Prostate gland (tissue), 2 donors: ENCODE data around the gene FHOD3.

Experiments used
- POLR2A ChIP-seq: fragments of 450-650 bp; IDR thresholded peaks from one replicate; pipeline ENCODE4 v1.6.1; 2016; ENCODE audit warnings: antibody characterized with exemption, mild to moderate bottlenecking
- TF ChIP-seq, protein P1 (sequence below), 4 experiments: fragments of 200-600 bp in 2 of 4; fragments of 450-650 bp in 2 of 4; sonication (generic) in 2 of 4; IDR thresholded peaks; 1 replicate in 3 of 4; 2 replicates in 1 of 4; pipeline ENCODE4 v1.5.1; 2016 to 2019; ENCODE audit warnings: antibody characterized with exemption in 4 of 4, mild to moderate bottlenecking in 2 of 4, moderate library complexity in 2 of 4

- TF ChIP-seq, protein P1, sequence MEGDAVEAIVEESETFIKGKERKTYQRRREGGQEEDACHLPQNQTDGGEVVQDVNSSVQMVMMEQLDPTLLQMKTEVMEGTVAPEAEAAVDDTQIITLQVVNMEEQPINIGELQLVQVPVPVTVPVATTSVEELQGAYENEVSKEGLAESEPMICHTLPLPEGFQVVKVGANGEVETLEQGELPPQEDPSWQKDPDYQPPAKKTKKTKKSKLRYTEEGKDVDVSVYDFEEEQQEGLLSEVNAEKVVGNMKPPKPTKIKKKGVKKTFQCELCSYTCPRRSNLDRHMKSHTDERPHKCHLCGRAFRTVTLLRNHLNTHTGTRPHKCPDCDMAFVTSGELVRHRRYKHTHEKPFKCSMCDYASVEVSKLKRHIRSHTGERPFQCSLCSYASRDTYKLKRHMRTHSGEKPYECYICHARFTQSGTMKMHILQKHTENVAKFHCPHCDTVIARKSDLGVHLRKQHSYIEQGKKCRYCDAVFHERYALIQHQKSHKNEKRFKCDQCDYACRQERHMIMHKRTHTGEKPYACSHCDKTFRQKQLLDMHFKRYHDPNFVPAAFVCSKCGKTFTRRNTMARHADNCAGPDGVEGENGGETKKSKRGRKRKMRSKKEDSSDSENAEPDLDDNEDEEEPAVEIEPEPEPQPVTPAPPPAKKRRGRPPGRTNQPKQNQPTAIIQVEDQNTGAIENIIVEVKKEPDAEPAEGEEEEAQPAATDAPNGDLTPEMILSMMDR (IDR thresholded peaks at IDR 0.05), result no peak
- no peak for TF ChIP-seq POLR2A
These were observed 232.2 kb downstream of the FHOD3 start for GRCh38 chr18:36529747-36530146.
